HepG2 (cell line): ENCODE data around the gene ECHS1. TPM values are rescaled to one million over a fixed set of nuclear protein-coding genes. Genes with fewer than 3 reads are reported as not detected.
A peak's percentile ranks its signal among the peaks of the same experiment; 100 is the strongest.

ENCODE experiments used
- AHDC1 ChIP-seq: sonication (generic); formaldehyde crosslinking; IDR thresholded peaks from 2 replicates; pipeline ENCODE4 v1.5.1; 2020; ENCODE audit warnings: mild to moderate bottlenecking, missing genetic modification reagents, borderline replicate concordance
- ATF7 ChIP-seq, 2 experiments: fragments of 450-650 bp in 1 of 2; sonication (generic) in 1 of 2; formaldehyde crosslinking in 1 of 2; IDR thresholded peaks; 2 replicates each; pipeline versions ENCODE4 v1.4.0 to v1.6.1; 2016 to 2020; ENCODE audit warnings: antibody characterized with exemption in 1 of 2, mild to moderate bottlenecking in 1 of 2, missing genetic modification reagents in 1 of 2
- BORCS8-MEF2B ChIP-seq: sonication (generic); formaldehyde crosslinking; IDR thresholded peaks from 2 replicates; pipeline ENCODE4 v1.8.0; 2022; ENCODE audit warnings: mild to moderate bottlenecking, missing genetic modification reagents
- CCAR2 ChIP-seq: fragments of 200-400 bp; formaldehyde crosslinking; optimal IDR thresholded peaks from 2 replicates; pipeline ENCODE3; 2018; ENCODE audit warnings: low read depth, mild to moderate bottlenecking, low read length, moderate library complexity
- GLI4 ChIP-seq: sonication (generic); formaldehyde crosslinking; IDR thresholded peaks from 2 replicates; pipeline ENCODE4 v1.5.1; 2020; ENCODE audit warnings: missing genetic modification reagents, mild to moderate bottlenecking, moderate library complexity, borderline replicate concordance
- GPN1 ChIP-seq: sonication (generic); formaldehyde crosslinking; IDR thresholded peaks from 2 replicates; pipeline ENCODE4 v1.5.1; 2020; ENCODE audit warnings: missing genetic modification reagents, borderline replicate concordance
- PITX1 ChIP-seq: sonication (generic); formaldehyde crosslinking; IDR thresholded peaks from 2 replicates; pipeline ENCODE4 v1.5.1; 2020; ENCODE audit warnings: mild to moderate bottlenecking, missing genetic modification reagents
- POLR2AphosphoS5 ChIP-seq: IDR thresholded peaks from 2 replicates; pipeline ENCODE4 v1.6.1; 2012; ENCODE audit warnings: low read depth, low read length
- PRMT3 ChIP-seq: sonication (generic); formaldehyde crosslinking; IDR thresholded peaks from 2 replicates; pipeline ENCODE4 v1.8.1; 2022; ENCODE audit warnings: low read depth, mild to moderate bottlenecking, moderate library complexity, missing genetic modification reagents, borderline replicate concordance
- SIN3B ChIP-seq: fragments of 150-350 bp; IDR thresholded peaks from 2 replicates; pipeline ENCODE4 v1.6.1; 2014; ENCODE audit warnings: low read length
- SRSF1 ChIP-seq: fragments of 200-400 bp; formaldehyde crosslinking; optimal IDR thresholded peaks from 2 replicates; pipeline ENCODE3; 2017; ENCODE audit warnings: mild to moderate bottlenecking, low read depth, low read length, moderate library complexity
- TAF1 ChIP-seq: sonication (generic); formaldehyde crosslinking; IDR thresholded peaks from 2 replicates; pipeline ENCODE4 v1.4.0; 2020; ENCODE audit warnings: missing genetic modification reagents
- THAP9 ChIP-seq: sonication (generic); formaldehyde crosslinking; IDR thresholded peaks from 2 replicates; pipeline ENCODE4; 2020; ENCODE audit warnings: missing genetic modification reagents, mild to moderate bottlenecking, borderline replicate concordance
- WIZ ChIP-seq: sonication (generic); formaldehyde crosslinking; IDR thresholded peaks from 2 replicates; pipeline ENCODE4 v1.5.1; 2020; ENCODE audit warnings: mild to moderate bottlenecking, missing genetic modification reagents
- ZMYM4 ChIP-seq: sonication (generic); formaldehyde crosslinking; IDR thresholded peaks from 2 replicates; pipeline ENCODE4 v1.8.1; 2023; ENCODE audit warnings: mild to moderate bottlenecking, missing genetic modification reagents
- ZNF253 ChIP-seq: sonication (generic); formaldehyde crosslinking; IDR thresholded peaks from 2 replicates; pipeline ENCODE4 v1.8.0; 2022; ENCODE audit warnings: mild to moderate bottlenecking, missing genetic modification reagents, borderline replicate concordance
- ZNF543 ChIP-seq: sonication (generic); formaldehyde crosslinking; IDR thresholded peaks from 2 replicates; pipeline ENCODE4 v1.4.0; 2020; ENCODE audit warnings: mild to moderate bottlenecking, missing genetic modification reagents
- ZNF580 ChIP-seq: IDR thresholded peaks from 2 replicates; pipeline ENCODE4 v1.6.1; 2016; ENCODE audit warnings: low read depth, borderline replicate concordance
- ZNF703 ChIP-seq: sonication (generic); formaldehyde crosslinking; IDR thresholded peaks from 2 replicates; pipeline ENCODE4 v1.5.1; 2020; ENCODE audit warnings: missing genetic modification reagents, mild to moderate bottlenecking, moderate library complexity, borderline replicate concordance
- ZNF883 ChIP-seq: sonication (generic); formaldehyde crosslinking; IDR thresholded peaks from 2 replicates; pipeline ENCODE4 v1.5.1; 2020; ENCODE audit warnings: mild to moderate bottlenecking, missing genetic modification reagents; ENCODE audit errors: not compliant biosample characterization
- polyA plus RNA-seq, 8 experiments: library from polyadenylated mRNA; depleted of rRNA in 3 of 8; stranded (reverse) in 7 of 8; unstranded in 1 of 8; fragments of >200 nt; fragmentation: Illumina TruSeq in 4 of 8; extraction: Trizol in 4 of 8; gene quantifications; 2 replicates each; pipeline versions ENCODE4 v1.2.1 to v1.2.3, GENCODE V29; 2011 to 2016; ENCODE audit warnings: low read depth in 4 of 8, missing spikeins in 1 of 8, mixed read lengths in 1 of 8; ENCODE audit not compliant: insufficient read depth in 1 of 8
- total RNA-seq, 5 experiments: library from RNA; depleted of rRNA; stranded (reverse); fragments of >200 nt; fragmentation: Illumina TruSeq; extraction: Trizol; gene quantifications; 2 replicates each; pipeline ENCODE4 v1.2.3, GENCODE V29; 2016; ENCODE audit warnings: low read depth in 1 of 5

Gene ECHS1
- total and polyA plus RNA-seq, 2 of the 13 experiments (the other 11 are each of a cell fraction or from before 2014, with no cell fraction given): 32.7 to 195 TPM

GRCh38 chr10:133378251-133379096 is 5.3 kb upstream of the ECHS1 start (continued):
- no peak for TF ChIP-seq GLI4
- no peak for TF ChIP-seq ZNF253 (CRISPR knock-in tag)
- peak; percentile 80 for TF ChIP-seq POLR2AphosphoS5
- peak; percentile 53; the same call in 1 of the 2 replicates for TF ChIP-seq PITX1 (CRISPR knock-in tag)
- no peak for TF ChIP-seq PRMT3
- TF ChIP-seq ATF7 (IDR thresholded peaks at IDR 0.05): no peak
- TF ChIP-seq ATF7 (CRISPR knock-in tag; IDR thresholded peaks at IDR 0.05): 0 out of 2 replicates have a peak, but pooled peaks have one; percentile 40
- TF ChIP-seq BORCS8-MEF2B (CRISPR knock-in tag): 0 out of 2 replicates have a peak, but pooled peaks have one; percentile 46
- no peak for TF ChIP-seq SIN3B
- TF ChIP-seq CCAR2: no peak
- TF ChIP-seq WIZ: peak; percentile 89; the same call in 1 of the 2 replicates
- TF ChIP-seq AHDC1: peak; percentile 66
- TF ChIP-seq ZNF703 (CRISPR knock-in tag): 0 out of 2 replicates have a peak, but pooled peaks have one; percentile 34
- TF ChIP-seq ZNF580: no peak
- no peak for TF ChIP-seq ZNF543 (CRISPR knock-in tag)
- TF ChIP-seq TAF1 (CRISPR knock-in tag): peak; percentile 41; the same call in 1 of the 2 replicates
- TF ChIP-seq ZNF883 (CRISPR knock-in tag): no peak
- no peak for TF ChIP-seq GPN1 (CRISPR knock-in tag)
- TF ChIP-seq ZMYM4: peak; percentile 52; the same call in 1 of the 2 replicates
- peak; percentile 37; the same call in 1 of the 2 replicates for TF ChIP-seq THAP9
- peak; percentile 29 for TF ChIP-seq SRSF1
